BJ (cell line): ENCODE results near the gene ST6GALNAC6. TPM values are rescaled to one million over a fixed set of nuclear protein-coding genes. Genes with fewer than 3 reads are reported as not detected.

Source experiments
- CTCF ChIA-PET: fragments of 350-600 bp; formaldehyde crosslinking; extraction: SDS; loops from one replicate; lab custom pipeline; 2021; ENCODE audit warnings: antibody characterized with exemption, inconsistent platforms; lab: Yijun Ruan, JAX
- POLR2A ChIA-PET: fragments of 300-600 bp; sonication (Branson Sonifier 250); formaldehyde crosslinking; extraction: SDS; loops from one replicate; lab custom pipeline; 2021; ENCODE audit warnings: antibody characterized with exemption; lab: Charles Lee
- DNase-seq: peaks from one replicate; pipeline ENCODE4 v3.0.0-alpha.2; 2011; ENCODE audit warnings: low read depth
- H3K27me3 ChIP-seq: 2 replicates; pipeline ENCODE4 v1.6.0; 2011; ENCODE audit warnings: low read length; ENCODE audit not compliant: control insufficient read depth, insufficient read depth
- H3K36me3 ChIP-seq: 2 replicates; pipeline ENCODE4 v1.5.1; 2011; ENCODE audit warnings: low read length; ENCODE audit not compliant: control insufficient read depth, insufficient read depth
- H3K4me3 ChIP-seq: 2 replicates; pipeline ENCODE4 v1.5.1; 2011; ENCODE audit warnings: low read depth, mild to moderate bottlenecking, control low read depth, low read length
- polyA plus RNA-seq: library from polyadenylated mRNA; depleted of rRNA; stranded (reverse); fragments of >200 nt; gene quantifications from 2 replicates; pipeline ENCODE4 v1.2.3, GENCODE V29; 2011
- TF ChIP-seq, protein P1 (sequence below): IDR thresholded peaks from 2 replicates; pipeline ENCODE4 v1.5.1; 2011; ENCODE audit warnings: low read depth, mild to moderate bottlenecking, control low read depth, inconsistent platforms, low read length, moderate library complexity; ENCODE audit not compliant: insufficient read depth

ST6GALNAC6 gene
- polyA plus RNA-seq, 1 experiment = 78.3 TPM

GRCh38 chr9:127853312-127854183 is 45.9 kb downstream of the ST6GALNAC6 start:
- 0 out of 2 replicates have a peak, but pooled peaks cover 5% of the 10 kb centered on the region for H3K36me3 ChIP-seq
- ChIA-PET CTCF (interaction anchor here (0.7 to 5.2 kb wide), 14 partner anchors 8 to 264 kb away, joined by 3 to 41 read pairs (median 4); partner anchors contain the start of gene CDK9), POLR2A (interaction anchor here (0.7 kb wide), 1 partner anchor 66 kb away, joined by 3 read pairs; no protein-coding TSS in a partner anchor)
- DNase-seq = no peak
- no peaks in the 10 kb centered on the region for H3K27me3 ChIP-seq
- peak overlapping the region; percentile 44 for H3K4me3 ChIP-seq
- TF ChIP-seq, protein P1, sequence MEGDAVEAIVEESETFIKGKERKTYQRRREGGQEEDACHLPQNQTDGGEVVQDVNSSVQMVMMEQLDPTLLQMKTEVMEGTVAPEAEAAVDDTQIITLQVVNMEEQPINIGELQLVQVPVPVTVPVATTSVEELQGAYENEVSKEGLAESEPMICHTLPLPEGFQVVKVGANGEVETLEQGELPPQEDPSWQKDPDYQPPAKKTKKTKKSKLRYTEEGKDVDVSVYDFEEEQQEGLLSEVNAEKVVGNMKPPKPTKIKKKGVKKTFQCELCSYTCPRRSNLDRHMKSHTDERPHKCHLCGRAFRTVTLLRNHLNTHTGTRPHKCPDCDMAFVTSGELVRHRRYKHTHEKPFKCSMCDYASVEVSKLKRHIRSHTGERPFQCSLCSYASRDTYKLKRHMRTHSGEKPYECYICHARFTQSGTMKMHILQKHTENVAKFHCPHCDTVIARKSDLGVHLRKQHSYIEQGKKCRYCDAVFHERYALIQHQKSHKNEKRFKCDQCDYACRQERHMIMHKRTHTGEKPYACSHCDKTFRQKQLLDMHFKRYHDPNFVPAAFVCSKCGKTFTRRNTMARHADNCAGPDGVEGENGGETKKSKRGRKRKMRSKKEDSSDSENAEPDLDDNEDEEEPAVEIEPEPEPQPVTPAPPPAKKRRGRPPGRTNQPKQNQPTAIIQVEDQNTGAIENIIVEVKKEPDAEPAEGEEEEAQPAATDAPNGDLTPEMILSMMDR = no peak

GRCh38 chr9:127852829-127853228 is 46.6 kb downstream of the ST6GALNAC6 start:
- ChIA-PET POLR2A (interaction anchor here (0.7 kb wide), 1 partner anchor 66 kb away, joined by 3 read pairs; no protein-coding TSS in a partner anchor), CTCF (interaction anchor here (1.0 to 5.2 kb wide), 9 partner anchors 10 to 82 kb away, joined by 3 to 41 read pairs (median 3); partner anchors contain the start of gene CDK9)
- Histone ChIP-seq H3K4me3 (peak overlapping the region; percentile 44), H3K27me3 (no peaks in the 10 kb centered on the region), H3K36me3 (peaks cover 5% of the 10 kb centered on the region; the same call in 1 of the 2 replicates)
- TF ChIP-seq, protein P1 = no peak
- DNase-seq = no peak

- peaks cover 5% of the 10 kb centered on the region; the same call in 1 of the 2 replicates for H3K36me3 ChIP-seq
- CTCF ChIA-PET = interaction anchor here (0.6 to 0.7 kb wide), 2 partner anchors 39 kb away, joined by 3 to 6 read pairs; no protein-coding TSS in a partner anchor
- H3K4me3 ChIP-seq = no peak overlapping the region
- TF ChIP-seq, protein P1 = no peak
- H3K27me3 ChIP-seq = no peaks in the 10 kb centered on the region
- DNase-seq = no peak
- POLR2A ChIA-PET = no interaction called here
These were observed 49.0 kb downstream of the ST6GALNAC6 start for GRCh38 chr9:127850286-127850830.

DNA sequence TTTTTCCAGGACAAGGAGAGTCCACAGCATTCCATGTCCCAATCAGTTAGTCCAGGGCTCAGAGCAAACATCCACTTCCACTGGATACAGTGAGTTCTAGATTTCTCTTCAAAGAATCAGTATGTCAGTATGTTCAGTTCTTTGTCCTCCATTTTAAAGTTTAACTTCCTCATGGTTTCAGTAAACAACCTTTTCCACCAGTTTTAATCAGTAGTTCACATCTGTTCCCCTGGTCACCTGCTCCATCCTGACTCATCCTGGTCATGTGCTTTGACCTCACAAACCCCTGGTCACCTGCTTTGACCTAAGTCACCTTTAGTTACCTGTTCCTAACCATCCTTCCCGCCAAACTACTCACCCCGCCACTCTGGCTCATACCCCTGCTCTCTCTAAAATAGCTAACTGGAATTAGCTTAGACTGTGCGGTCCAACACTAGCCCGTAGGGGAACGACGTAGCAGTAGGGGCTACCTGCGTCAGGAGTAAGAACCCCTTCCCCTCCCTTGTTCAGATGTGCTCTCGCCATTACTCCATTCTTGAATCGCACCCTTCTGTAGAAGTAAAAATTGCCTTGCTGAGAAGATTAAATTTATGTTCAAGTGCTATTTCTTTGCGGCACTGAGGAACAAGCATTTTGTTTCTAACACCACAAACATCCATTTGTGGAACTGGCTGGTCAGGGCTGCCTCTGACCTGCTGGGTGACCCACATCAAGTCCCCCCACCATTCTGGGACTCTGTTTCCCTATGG is 50.5 kb downstream of the ST6GALNAC6 start:
- Histone ChIP-seq H3K27me3 (no peaks in the 10 kb centered on the region), H3K4me3 (no peak overlapping the region), H3K36me3 (peaks cover 5% of the 10 kb centered on the region; the same call in 1 of the 2 replicates)
- ChIA-PET POLR2A (no interaction called here), CTCF (no interaction called here)
- TF ChIP-seq, protein P1 = no peak
- no peak for DNase-seq
